ENCODE measurements around the gene GCSH.

- no peak for TF ChIP-seq CTCF (IDR thresholded peaks at IDR 0.05)
- TF ChIP-seq RAD21 (conservative IDR thresholded peaks at IDR 0.05 in 1 of 2, IDR thresholded peaks at IDR 0.05 in 1 of 2) = no peak
- TF ChIP-seq CHD2 (IDR thresholded peaks at IDR 0.05; ENCODE audit: low read length, partially characterized antibody) = no peak
- TF ChIP-seq CBX2 (IDR thresholded peaks at IDR 0.05; ENCODE audit: borderline replicate concordance, low read depth) = no peak
- no peak for TF ChIP-seq MAX (IDR thresholded peaks at IDR 0.05)
- no peak for TF ChIP-seq POLR2A (IDR thresholded peaks at IDR 0.05; ENCODE audit: low read length)
- no peak for TF ChIP-seq FOSL2 (IDR thresholded peaks at IDR 0.05)
- TF ChIP-seq FOSL2 (CRISPR knock-in tag; IDR thresholded peaks at IDR 0.05) = no peak
These were observed 42.4 kb downstream of the GCSH start for GRCh38 chr16:81053761-81054160.
